CD4-positive, alpha-beta memory T cell (primary cell): ENCODE data around the gene PLXDC2. TPM values are rescaled to one million over a fixed set of nuclear protein-coding genes. Genes with fewer than 3 reads are reported as not detected.

ENCODE experiments used
- CTCF ChIA-PET: fragments of 350-600 bp; sonication (Branson Sonifier 250); formaldehyde crosslinking; loops from one replicate; lab custom pipeline; 2021; ENCODE audit warnings: inconsistent platforms; ENCODE audit not compliant: partially characterized antibody; lab: Charles Lee
- POLR2A ChIA-PET: fragments of 350-600 bp; sonication (Branson Sonifier 250); formaldehyde crosslinking; loops from one replicate; lab custom pipeline; 2021; ENCODE audit not compliant: partially characterized antibody; lab: Charles Lee
- DNase-seq, 5 donors: peaks; one replicate each; pipeline versions ENCODE4 v3.0.0 to v3.0.0-alpha.2; 2020 to 2022; ENCODE audit warnings: mixed read lengths in 1 of 5
- H3K27ac ChIP-seq: one replicate; pipeline ENCODE4 v1.7.0; 2013; ENCODE audit warnings: low read depth, low read length
- H3K27me3 ChIP-seq: 2 replicates; pipeline ENCODE4 v1.7.0; 2013; ENCODE audit warnings: mild to moderate bottlenecking, low read length, moderate library complexity; ENCODE audit not compliant: insufficient read depth
- H3K36me3 ChIP-seq: 2 replicates; pipeline ENCODE4 v1.7.0; 2013; ENCODE audit warnings: mild to moderate bottlenecking, low read length, moderate library complexity; ENCODE audit not compliant: insufficient read depth
- H3K4me1 ChIP-seq: 2 replicates; pipeline ENCODE4 v1.7.0; 2013; ENCODE audit warnings: mild to moderate bottlenecking, low read length, moderate library complexity; ENCODE audit not compliant: insufficient read depth
- H3K4me3 ChIP-seq, 2 donors: one replicate each; pipeline ENCODE4 v1.7.0; 2013; ENCODE audit warnings: low read length in 2 of 2, mild to moderate bottlenecking in 1 of 2
- H3K9me3 ChIP-seq, 2 donors: one replicate each; pipeline ENCODE4 v1.7.0; 2013; ENCODE audit warnings: low read length in 2 of 2, control low read depth in 1 of 2; ENCODE audit not compliant: control insufficient read depth in 1 of 2
- H3K27ac Mint-ChIP-seq, 7 donors: one replicate each; pipeline ENCODE4 v1.8.0; 2020 to 2021; ENCODE audit warnings: mixed read lengths in 7 of 7, mild to moderate bottlenecking in 6 of 7, inconsistent platforms in 3 of 7, moderate library complexity in 3 of 7
- H3K27me3 Mint-ChIP-seq, 2 donors: one replicate each; pipeline ENCODE4 v1.8.0; 2020 to 2021; ENCODE audit warnings: mixed read lengths in 2 of 2
- H3K36me3 Mint-ChIP-seq, 2 donors: one replicate each; pipeline ENCODE4 v1.8.0; 2020 to 2021; ENCODE audit warnings: mixed read lengths in 2 of 2, inconsistent platforms in 1 of 2, mild to moderate bottlenecking in 1 of 2
- H3K4me1 Mint-ChIP-seq, 4 donors: one replicate each; pipeline ENCODE4 v1.8.0; 2020 to 2021; ENCODE audit warnings: mixed read lengths in 4 of 4, mild to moderate bottlenecking in 1 of 4
- H3K4me3 Mint-ChIP-seq, 8 donors: one replicate each; pipeline ENCODE4 v1.8.0; 2020 to 2021; ENCODE audit warnings: mixed read lengths in 8 of 8, mild to moderate bottlenecking in 7 of 8, moderate library complexity in 6 of 8, inconsistent platforms in 3 of 8
- H3K9me3 Mint-ChIP-seq, 8 donors: one replicate each; pipeline ENCODE4 v1.8.0; 2020 to 2021; ENCODE audit warnings: mixed read lengths in 8 of 8, mild to moderate bottlenecking in 5 of 8, inconsistent platforms in 3 of 8, moderate library complexity in 1 of 8
- intact Hi-C: fragments of 100-400 bp; cut with micrococcal nuclease; formaldehyde crosslinking; loops from one replicate; pipeline ENCODE4 v1.15.1; 2023
- polyA plus RNA-seq, 2 donors: library from polyadenylated mRNA; unstranded; fragments of 300-500 nt; fragmentation: Illumina TruSeq; gene quantifications; one replicate each; pipeline ENCODE4 v1.2.3, GENCODE V29; 2021
- total RNA-seq, 2 experiments: library from RNA; stranded (reverse); gene quantifications; one replicate each; pipeline ENCODE4 v1.2.3, GENCODE V29; 2021

The PLXDC2 gene
- total and polyA plus RNA-seq, 4 experiments from 2014 or later: 0.90 to 1.2 TPM; not detected in 2

GRCh38 chr10:19825700-19826099 lies 9.5 kb downstream of the PLXDC2 start:
- peaks cover 0 to 3% of the 10 kb centered on the region in 2 donors for H3K27me3 Mint-ChIP-seq
- no peaks in the 10 kb centered on the region for H3K36me3 Mint-ChIP-seq
- no peak overlapping the region for H3K4me3 ChIP-seq
- CTCF ChIA-PET: no interaction called here
- no peak overlapping the region for H3K27ac ChIP-seq
- DNase-seq: no peak
- intact Hi-C loops: no loop called here
- H3K9me3 Mint-ChIP-seq: peaks cover 0 to 10% (median 5%) of the 10 kb centered on the region in 8 donors
- H3K27me3 ChIP-seq: no peaks in the 10 kb centered on the region
- no peak overlapping the region for H3K4me3 Mint-ChIP-seq
- H3K4me1 ChIP-seq: no peaks in the 10 kb centered on the region
- H3K36me3 ChIP-seq: no peaks in the 10 kb centered on the region
- no peaks in the 10 kb centered on the region for H3K9me3 ChIP-seq
- POLR2A ChIA-PET: no interaction called here
- H3K27ac Mint-ChIP-seq: no peak overlapping the region
- no peaks in the 10 kb centered on the region for H3K4me1 Mint-ChIP-seq

GRCh38 chr10:19826712-19827111 lies 10.5 kb downstream of the PLXDC2 start:
- Histone ChIP-seq H3K4me3 (no peak overlapping the region), H3K27ac (no peak overlapping the region), H3K27me3 (no peaks in the 10 kb centered on the region), H3K4me1 (no peaks in the 10 kb centered on the region), H3K36me3 (no peaks in the 10 kb centered on the region), H3K9me3 (no peaks in the 10 kb centered on the region)
- ChIA-PET CTCF (no interaction called here), POLR2A (no interaction called here)
- Mint-ChIP-seq H3K4me3 (no peak overlapping the region), H3K4me1 (no peaks in the 10 kb centered on the region), H3K9me3 (peaks cover 0 to 18% (median 7%) of the 10 kb centered on the region in 8 donors), H3K27me3 (no peaks in the 10 kb centered on the region), H3K36me3 (no peaks in the 10 kb centered on the region), H3K27ac (no peak overlapping the region)
- intact Hi-C loops: no loop called here
- DNase-seq: no peak

- ChIA-PET POLR2A (no interaction called here), CTCF (no interaction called here)
- Mint-ChIP-seq H3K27me3 (no peaks in the 10 kb centered on the region), H3K9me3 (peaks cover 2 to 21% (median 11%) of the 10 kb centered on the region in 8 donors), H3K4me3 (no peak overlapping the region), H3K27ac (no peak overlapping the region), H3K4me1 (no peaks in the 10 kb centered on the region), H3K36me3 (no peaks in the 10 kb centered on the region)
- no peak overlapping the region for H3K4me3 ChIP-seq
- H3K27me3 ChIP-seq: no peaks in the 10 kb centered on the region
- H3K9me3 ChIP-seq: no peaks in the 10 kb centered on the region
- no peaks in the 10 kb centered on the region for H3K36me3 ChIP-seq
- H3K4me1 ChIP-seq: no peaks in the 10 kb centered on the region
- intact Hi-C loops: no loop called here
- no peak for DNase-seq
- no peak overlapping the region for H3K27ac ChIP-seq
These were observed 12.2 kb downstream of the PLXDC2 start for GRCh38 chr10:19828278-19829049.

GRCh38 chr10:19832699-19833098 lies 16.5 kb downstream of the PLXDC2 start:
- ChIA-PET POLR2A (no interaction called here), CTCF (no interaction called here)
- no peaks in the 10 kb centered on the region for H3K9me3 ChIP-seq
- no peaks in the 10 kb centered on the region for H3K36me3 ChIP-seq
- no peaks in the 10 kb centered on the region for H3K27me3 ChIP-seq
- no peak overlapping the region for H3K27ac ChIP-seq
- H3K4me1 ChIP-seq: no peaks in the 10 kb centered on the region
- H3K4me3 ChIP-seq: no peak overlapping the region
- intact Hi-C loops: no loop called here
- Mint-ChIP-seq H3K27ac (no peak overlapping the region), H3K9me3 (peaks cover 4 to 26% (median 15%) of the 10 kb centered on the region in 8 donors), H3K4me1 (peaks cover 0 to 1% (median 0%) of the 10 kb centered on the region in 4 donors), H3K36me3 (no peaks in the 10 kb centered on the region), H3K27me3 (no peaks in the 10 kb centered on the region), H3K4me3 (no peak overlapping the region)
- DNase-seq: no peak

DNA sequence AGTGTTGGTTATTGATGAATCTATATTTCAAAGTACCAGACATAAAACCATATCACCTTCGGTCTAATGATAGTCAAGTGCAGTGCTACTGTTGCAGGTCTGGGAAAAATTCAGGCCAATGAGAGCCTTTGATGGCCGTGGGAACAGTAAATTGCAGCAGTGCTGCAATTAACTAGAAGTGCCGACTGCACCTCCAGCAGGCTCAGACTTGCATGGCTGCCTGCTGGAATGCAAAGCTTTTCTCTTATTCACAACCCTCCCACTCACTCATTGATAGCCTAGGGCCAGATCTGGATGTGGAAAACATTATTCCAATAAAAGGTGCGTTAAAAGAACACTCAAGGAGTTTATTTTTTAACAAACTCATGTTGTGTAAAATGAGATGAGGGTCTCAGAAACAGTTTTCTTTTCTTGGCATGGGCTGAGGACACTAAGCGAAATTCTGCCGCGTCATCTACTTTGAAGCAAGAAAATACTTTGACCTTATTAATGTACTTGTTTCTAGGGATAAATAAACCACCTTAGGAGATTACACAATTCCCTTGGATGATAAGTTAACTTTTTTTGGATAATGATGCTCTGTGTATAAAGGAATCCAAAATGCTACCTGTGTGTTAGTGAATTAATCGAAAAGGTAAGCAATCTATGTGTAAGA lies 17.1 kb downstream of the PLXDC2 start:
- Histone ChIP-seq H3K27me3 (no peaks in the 10 kb centered on the region), H3K9me3 (no peaks in the 10 kb centered on the region), H3K36me3 (no peaks in the 10 kb centered on the region), H3K4me3 (no peak overlapping the region), H3K4me1 (no peaks in the 10 kb centered on the region), H3K27ac (no peak overlapping the region)
- ChIA-PET POLR2A (no interaction called here), CTCF (no interaction called here)
- Mint-ChIP-seq H3K36me3 (no peaks in the 10 kb centered on the region), H3K4me1 (peaks cover 0 to 1% (median 0%) of the 10 kb centered on the region in 4 donors), H3K9me3 (peaks cover 4 to 26% (median 14%) of the 10 kb centered on the region in 8 donors), H3K4me3 (no peak overlapping the region), H3K27me3 (no peaks in the 10 kb centered on the region), H3K27ac (no peak overlapping the region)
- intact Hi-C loops: no loop called here
- no peak for DNase-seq

DNA sequence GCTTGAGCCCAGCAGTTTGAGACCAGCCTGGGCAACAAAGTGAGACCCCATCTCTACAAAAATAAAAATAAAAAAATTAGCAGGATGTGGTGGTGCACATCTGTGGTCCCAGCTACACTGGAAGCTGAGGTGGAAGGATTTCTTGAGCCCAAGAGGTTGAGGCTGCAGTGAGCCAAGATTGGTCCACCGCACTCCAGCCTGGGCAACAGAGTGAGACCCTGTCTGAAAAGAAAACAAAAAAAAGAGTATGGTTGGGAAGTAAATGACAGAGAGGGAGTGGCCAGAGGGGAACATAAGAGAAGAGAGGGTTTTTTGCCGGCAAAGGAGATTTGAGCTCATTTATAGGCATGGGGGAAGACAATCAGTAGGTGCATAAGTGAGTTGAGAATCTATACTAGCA lies 19.7 kb downstream of the PLXDC2 start:
- intact Hi-C loops: no loop called here
- CTCF ChIA-PET: no interaction called here

GRCh38 chr10:19839090-19839489 lies 22.9 kb downstream of the PLXDC2 start:
- POLR2A ChIA-PET: no interaction called here

More for the DNA sequence above, 19.7 kb downstream of the PLXDC2 start:
- H3K27me3 Mint-ChIP-seq: no peaks in the 10 kb centered on the region
- H3K36me3 ChIP-seq: no peaks in the 10 kb centered on the region
- no peaks in the 10 kb centered on the region for H3K27me3 ChIP-seq
- H3K4me1 ChIP-seq: no peaks in the 10 kb centered on the region
- no peak overlapping the region for H3K27ac Mint-ChIP-seq
- peaks cover 0 to 1% (median 0%) of the 10 kb centered on the region in 4 donors for H3K4me1 Mint-ChIP-seq
- H3K9me3 ChIP-seq: no peaks in the 10 kb centered on the region
- POLR2A ChIA-PET: no interaction called here
- no peak overlapping the region for H3K4me3 ChIP-seq
- peaks cover 4 to 16% (median 9%) of the 10 kb centered on the region in 8 donors for H3K9me3 Mint-ChIP-seq
- H3K4me3 Mint-ChIP-seq: no peak overlapping the region
- no peak for DNase-seq
- no peak overlapping the region for H3K27ac ChIP-seq
- H3K36me3 Mint-ChIP-seq: no peaks in the 10 kb centered on the region

More at GRCh38 chr10:19839090-19839489, 22.9 kb downstream of the PLXDC2 start:
- intact Hi-C loops: no loop called here
- H3K4me1 ChIP-seq: no peaks in the 10 kb centered on the region
- Mint-ChIP-seq H3K4me1 (peaks cover 0 to 1% (median 0%) of the 10 kb centered on the region in 4 donors), H3K27ac (no peak overlapping the region), H3K36me3 (no peaks in the 10 kb centered on the region), H3K9me3 (peaks cover 0 to 12% (median 3%) of the 10 kb centered on the region in 8 donors), H3K4me3 (no peak overlapping the region), H3K27me3 (no peaks in the 10 kb centered on the region)
- no peak overlapping the region for H3K4me3 ChIP-seq
- no peaks in the 10 kb centered on the region for H3K9me3 ChIP-seq
- DNase-seq: no peak
- no peak overlapping the region for H3K27ac ChIP-seq
- H3K36me3 ChIP-seq: no peaks in the 10 kb centered on the region
- H3K27me3 ChIP-seq: no peaks in the 10 kb centered on the region
- CTCF ChIA-PET: no interaction called here
